Hepatocyte (in vitro differentiated cells): ENCODE measurements around the gene D2HGDH. TPM values are rescaled to one million over a fixed set of nuclear protein-coding genes. Genes with fewer than 3 reads are reported as not detected.

Source experiments
- DNase-seq: peaks from one replicate; pipeline ENCODE4 v3.0.0-alpha.2; 2016; ENCODE audit warnings: low spot score
- H2AFZ ChIP-seq: fragments of 200-600 bp; sonication (generic); 2 replicates; pipeline ENCODE4 v1.6.0; 2016; ENCODE audit warnings: antibody characterized with exemption, mild to moderate bottlenecking
- H3K27ac ChIP-seq: fragments of 200-600 bp; sonication (generic); 2 replicates; pipeline ENCODE4 v1.5.1; 2016; ENCODE audit warnings: mild to moderate bottlenecking
- H3K27me3 ChIP-seq: fragments of 200-600 bp; sonication (generic); 2 replicates; pipeline ENCODE4 v1.6.1; 2016
- H3K36me3 ChIP-seq: fragments of 200-600 bp; sonication (generic); replicated peaks from 2 replicates; pipeline ENCODE4 v1.5.1; 2016; ENCODE audit warnings: low read depth; ENCODE audit not compliant: insufficient read depth
- H3K4me1 ChIP-seq: fragments of 200-600 bp; sonication (generic); 2 replicates; pipeline ENCODE4 v1.5.1; 2016; ENCODE audit warnings: mild to moderate bottlenecking, moderate library complexity; ENCODE audit not compliant: insufficient read depth
- H3K4me2 ChIP-seq: fragments of 200-600 bp; sonication (generic); 2 replicates; pipeline ENCODE4 v1.6.0; 2016
- H3K4me3 ChIP-seq: fragments of 200-600 bp; sonication (generic); 2 replicates; pipeline ENCODE4 v1.5.1; 2016; ENCODE audit warnings: mild to moderate bottlenecking
- H3K79me2 ChIP-seq: fragments of 200-600 bp; sonication (generic); 2 replicates; pipeline ENCODE4 v1.6.0; 2017; ENCODE audit warnings: mild to moderate bottlenecking
- H3K9me2 ChIP-seq: fragments of 200-600 bp; sonication (generic); replicated peaks from 2 replicates; pipeline ENCODE4 v1.6.0; 2017; ENCODE audit warnings: mild to moderate bottlenecking; ENCODE audit not compliant: insufficient read depth
- H3K9me3 ChIP-seq: fragments of 200-600 bp; sonication (generic); 2 replicates; pipeline ENCODE4 v1.5.1; 2016; ENCODE audit warnings: low read depth, mild to moderate bottlenecking
- H4K20me1 ChIP-seq: fragments of 200-600 bp; sonication (generic); 2 replicates; pipeline ENCODE4 v1.6.0; 2016; ENCODE audit warnings: mild to moderate bottlenecking; ENCODE audit not compliant: insufficient read depth, poor library complexity, severe bottlenecking
- CTCF ChIP-seq: fragments of 200-600 bp; sonication (generic); IDR thresholded peaks from 2 replicates; pipeline ENCODE4 v1.5.1; 2016; ENCODE audit warnings: antibody characterized with exemption, mild to moderate bottlenecking; ENCODE audit not compliant: poor library complexity
- EZH2 ChIP-seq: fragments of 200-600 bp; sonication (generic); IDR thresholded peaks from 2 replicates; pipeline ENCODE4 v1.6.1; 2016; ENCODE audit warnings: antibody characterized with exemption, mild to moderate bottlenecking, borderline replicate concordance
- EZH2phosphoT487 ChIP-seq: fragments of 200-600 bp; sonication (generic); IDR thresholded peaks from one replicate; pipeline ENCODE4 v1.6.1; 2018; ENCODE audit warnings: antibody characterized with exemption, mild to moderate bottlenecking, low read depth, moderate library complexity; ENCODE audit not compliant: unreplicated experiment, severe bottlenecking
- WGBS: methylation state at CpG from one replicate; pipeline ENCODE4 v1.1.6; 2016; ENCODE audit warnings: low lambda C conversion rate; ENCODE audit errors: missing lambda C conversion rate; 5-methylcytosine and 5-hydroxymethylcytosine counted together
- polyA plus RNA-seq: library from polyadenylated mRNA; unstranded; fragments of >200 nt; fragmentation: Nextera tagmentation; extraction: Ambion mirVana; gene quantifications from 2 replicates; pipeline ENCODE4 v1.2.1, GENCODE V29; 2016
- total RNA-seq: library from RNA; depleted of rRNA; stranded (reverse); fragments of >200 nt; gene quantifications from 2 replicates; pipeline ENCODE4 v1.2.3, GENCODE V29; 2014

D2HGDH gene
- total and polyA plus RNA-seq, 2 experiments from 2014 or later = 12.9 to 41.2 TPM

- peak overlapping the region; percentile 14 for H2AFZ ChIP-seq
- peaks cover 33% of the 10 kb centered on the region for H3K79me2 ChIP-seq
- H3K9me2 ChIP-seq = no peaks in the 10 kb centered on the region
- no peak overlapping the region for H3K4me3 ChIP-seq
- no peak for TF ChIP-seq CTCF
- no peak for TF ChIP-seq EZH2
- TF ChIP-seq EZH2phosphoT487 = no peak
- no peaks in the 10 kb centered on the region for H3K36me3 ChIP-seq
- H3K4me1 ChIP-seq = no peaks in the 10 kb centered on the region
- no peaks in the 10 kb centered on the region for H3K9me3 ChIP-seq
- no peaks in the 10 kb centered on the region for H4K20me1 ChIP-seq
- H3K27me3 ChIP-seq = no peaks in the 10 kb centered on the region
- DNase-seq = no peak
- H3K4me2 ChIP-seq = peak overlapping the region; percentile 100
- WGBS = 10% methylated on average over 23 of the region's 25 CpGs
- H3K27ac ChIP-seq = no peak overlapping the region
Measured at GRCh38 chr2:241734208-241734466, 293 bp upstream of the D2HGDH start.

DNA sequence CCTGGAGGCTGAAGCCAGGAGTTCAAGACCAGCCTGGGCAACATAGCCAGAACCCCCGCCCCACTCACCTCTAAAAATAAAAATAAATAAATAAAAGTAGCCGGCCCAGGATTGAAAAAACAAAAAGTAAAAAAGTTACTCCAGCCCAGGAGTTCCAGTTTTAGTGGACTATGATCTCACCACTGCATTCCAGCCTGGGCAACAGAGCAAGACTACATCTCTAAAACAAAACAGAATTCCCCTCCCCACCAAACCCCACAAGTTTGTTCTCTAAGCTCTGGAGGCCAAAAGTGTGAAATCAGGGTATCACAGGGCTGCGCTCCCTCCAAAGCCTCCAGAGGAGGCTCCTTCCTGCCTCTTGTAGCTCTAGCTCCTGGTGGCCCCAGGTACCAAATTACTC, 1.7 kb downstream of the D2HGDH start:
- Histone ChIP-seq H3K4me2 (peak overlapping the region; percentile 100), H3K36me3 (no peaks in the 10 kb centered on the region), H2AFZ (no peak overlapping the region), H3K4me1 (no peaks in the 10 kb centered on the region), H3K79me2 (peaks cover 37% of the 10 kb centered on the region), H3K27ac (no peak overlapping the region), H3K9me3 (no peaks in the 10 kb centered on the region), H3K27me3 (no peaks in the 10 kb centered on the region), H3K4me3 (no peak overlapping the region), H4K20me1 (no peaks in the 10 kb centered on the region), H3K9me2 (no peaks in the 10 kb centered on the region)
- TF ChIP-seq EZH2 = no peak
- no peak for TF ChIP-seq CTCF
- no peak for TF ChIP-seq EZH2phosphoT487
- 86% methylated on average over 3 of the region's 3 CpGs for WGBS
- no peak for DNase-seq

DNA sequence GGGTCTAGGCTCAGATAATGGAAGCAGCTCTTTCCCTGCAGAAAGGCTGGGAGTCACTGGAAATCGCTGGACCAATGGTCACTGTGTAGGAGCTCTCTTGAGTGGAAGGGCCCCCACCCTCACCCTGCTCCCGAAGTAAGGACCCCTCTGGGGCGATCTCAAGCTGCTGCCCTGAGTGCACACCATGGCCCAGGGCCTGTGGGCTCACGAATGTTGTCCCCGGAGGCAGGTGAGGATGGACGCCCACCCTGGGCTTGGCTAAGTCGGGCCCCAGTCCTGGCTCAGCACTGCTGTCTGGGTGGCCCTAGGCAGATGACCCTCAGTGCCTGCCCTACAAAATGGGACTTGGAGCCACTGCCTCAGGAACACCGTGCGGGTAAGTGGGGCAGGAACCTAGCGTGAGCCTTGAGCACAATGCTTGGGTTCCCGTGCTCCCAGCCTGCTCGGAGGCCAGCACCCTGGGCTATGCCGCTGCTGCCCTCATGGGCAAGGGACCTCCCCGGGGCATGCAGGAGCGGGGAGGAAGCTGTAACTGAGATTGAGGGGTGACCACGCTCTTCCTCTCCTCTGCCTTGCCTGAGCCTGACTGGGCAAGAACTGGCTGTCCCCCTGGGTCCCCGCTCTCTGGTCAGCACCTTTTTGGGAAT, 3.7 kb downstream of the D2HGDH start:
- WGBS = 95% methylated on average over 16 of the region's 17 CpGs
- Histone ChIP-seq H3K9me3 (no peaks in the 10 kb centered on the region), H3K27ac (no peak overlapping the region), H3K9me2 (no peaks in the 10 kb centered on the region), H2AFZ (no peak overlapping the region), H4K20me1 (peaks cover 2% of the 10 kb centered on the region), H3K4me1 (no peaks in the 10 kb centered on the region), H3K4me2 (no peak overlapping the region), H3K79me2 (peaks cover 37% of the 10 kb centered on the region), H3K27me3 (no peaks in the 10 kb centered on the region), H3K36me3 (no peaks in the 10 kb centered on the region), H3K4me3 (no peak overlapping the region)
- TF ChIP-seq EZH2phosphoT487 = no peak
- no peak for TF ChIP-seq EZH2
- no peak for TF ChIP-seq CTCF
- DNase-seq = no peak

DNA sequence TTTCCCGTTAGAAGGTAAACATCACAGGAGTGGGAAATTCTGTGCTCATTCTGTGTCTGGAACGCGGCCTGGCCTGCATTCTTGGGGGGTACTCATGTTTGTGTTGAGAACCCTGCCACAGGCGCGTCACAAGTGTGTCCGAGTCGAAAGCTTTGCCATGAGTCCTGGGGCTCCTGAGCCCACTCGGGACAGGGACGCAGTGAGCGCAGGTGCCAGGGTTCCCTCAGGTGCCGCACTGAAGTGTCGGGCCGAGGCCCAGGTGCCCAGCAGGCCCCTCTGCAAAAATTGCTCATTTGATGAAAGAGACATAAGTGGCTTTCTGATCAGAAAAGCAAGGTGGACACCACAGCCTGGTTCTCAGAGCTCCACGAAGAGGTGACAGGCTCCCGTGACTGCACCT, 4.7 kb downstream of the D2HGDH start:
- Histone ChIP-seq H3K27me3 (no peaks in the 10 kb centered on the region), H3K79me2 (peaks cover 37% of the 10 kb centered on the region), H3K9me2 (no peaks in the 10 kb centered on the region), H3K4me1 (no peaks in the 10 kb centered on the region), H3K4me3 (no peak overlapping the region), H3K27ac (no peak overlapping the region), H3K4me2 (no peak overlapping the region), H3K9me3 (no peaks in the 10 kb centered on the region), H3K36me3 (no peaks in the 10 kb centered on the region), H2AFZ (no peak overlapping the region), H4K20me1 (peaks cover 2% of the 10 kb centered on the region)
- WGBS = 94% methylated on average over 15 of the region's 15 CpGs
- DNase-seq = no peak
- TF ChIP-seq CTCF = no peak
- TF ChIP-seq EZH2 = no peak
- no peak for TF ChIP-seq EZH2phosphoT487
